GM19238 (cell line): Measurements from ENCODE around the gene VAMP4.

ENCODE experiments used
- DNase-seq: peaks from one replicate; pipeline ENCODE4 v3.0.0; 2011; ENCODE audit warnings: low spot score; ENCODE audit not compliant: insufficient read length

The VAMP4 gene, protein sequence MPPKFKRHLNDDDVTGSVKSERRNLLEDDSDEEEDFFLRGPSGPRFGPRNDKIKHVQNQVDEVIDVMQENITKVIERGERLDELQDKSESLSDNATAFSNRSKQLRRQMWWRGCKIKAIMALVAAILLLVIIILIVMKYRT

GRCh38 chr1:171741872-171742576, at the start of gene VAMP4:
Gene VAMP4 (minus strand): TSS chr1:171742065. CDS start chr1:171738414, 3,651 bp downstream.
- peak; percentile 61 for DNase-seq

DNA sequence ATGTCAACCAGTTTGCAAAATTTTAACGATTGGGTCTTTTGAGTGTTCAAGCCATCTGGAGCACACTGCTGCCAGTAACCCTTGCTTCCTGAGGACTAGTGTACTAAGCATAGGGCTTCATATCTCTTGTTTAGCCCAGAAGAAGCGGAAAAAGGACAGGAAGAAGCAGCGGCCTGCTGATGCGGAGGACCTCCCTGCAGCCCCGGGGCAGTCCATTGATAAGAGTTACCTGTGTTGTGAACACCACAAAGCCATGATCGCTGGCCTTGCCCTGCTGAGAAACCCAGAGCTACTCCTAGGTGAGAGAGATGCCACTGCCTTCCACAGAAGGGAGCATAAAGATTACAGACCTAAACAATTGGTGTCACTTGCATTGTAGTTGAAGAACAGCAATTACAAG, 48.5 kb upstream of the VAMP4 start:
- no peak for DNase-seq

DNA sequence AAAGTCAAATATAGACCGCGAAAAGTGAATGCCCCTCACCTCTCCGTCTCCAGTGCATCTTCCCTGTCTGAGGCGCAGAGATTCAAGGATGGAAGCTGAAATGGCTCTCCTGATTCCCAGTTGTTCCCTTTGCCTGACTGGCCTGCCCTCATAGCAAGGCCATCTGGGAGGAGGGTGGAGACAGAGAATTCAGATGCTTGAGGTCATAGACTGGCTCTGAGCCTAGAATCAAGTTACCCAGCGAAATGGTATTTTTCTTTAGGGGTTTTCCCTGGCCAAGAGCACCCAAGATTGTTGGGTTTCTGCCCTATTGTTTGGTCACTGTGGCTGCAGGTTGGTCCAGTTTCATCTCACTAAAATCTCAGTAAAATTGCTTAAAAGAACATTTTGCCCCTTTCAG, 46.8 kb upstream of the VAMP4 start:
- DNase-seq: no peak

DNA sequence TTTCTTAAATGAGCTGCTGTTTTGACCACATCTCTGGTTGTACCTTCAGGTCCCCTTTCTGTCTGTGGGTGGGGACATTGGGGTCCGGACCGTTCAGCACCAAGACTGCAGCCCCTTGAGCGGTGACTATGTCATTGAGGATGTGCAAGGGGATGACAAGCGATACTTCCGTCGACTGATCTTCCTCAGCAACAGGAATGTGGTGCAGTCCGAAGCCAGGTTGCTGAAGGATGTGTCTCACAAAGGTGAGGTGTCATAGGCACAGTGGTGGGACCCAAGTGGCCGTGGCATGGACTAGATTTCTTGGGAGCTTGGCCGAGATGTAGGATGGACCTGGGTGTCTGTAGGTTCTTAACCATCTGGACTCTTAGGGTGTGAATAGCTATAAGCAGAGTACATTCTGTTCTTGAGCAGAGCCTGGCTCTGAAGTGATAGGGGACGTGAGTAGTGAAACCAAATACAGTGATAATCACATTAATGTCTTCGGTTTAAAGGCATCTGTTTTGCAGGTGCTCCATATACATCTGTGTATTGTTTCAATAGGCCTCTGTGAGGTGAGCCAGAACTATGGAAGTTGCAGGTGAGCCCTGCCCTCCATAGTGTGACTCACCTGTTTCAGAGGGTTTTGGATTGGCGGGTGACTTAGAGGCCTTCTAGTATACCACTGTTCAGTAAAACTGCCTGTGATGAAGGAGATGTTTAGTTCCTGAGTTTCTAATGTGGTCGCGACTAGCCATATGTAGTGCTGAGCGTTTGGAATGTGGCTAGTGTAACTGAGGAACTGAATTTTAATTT, 46.0 kb upstream of the VAMP4 start:
- no peak for DNase-seq

DNA sequence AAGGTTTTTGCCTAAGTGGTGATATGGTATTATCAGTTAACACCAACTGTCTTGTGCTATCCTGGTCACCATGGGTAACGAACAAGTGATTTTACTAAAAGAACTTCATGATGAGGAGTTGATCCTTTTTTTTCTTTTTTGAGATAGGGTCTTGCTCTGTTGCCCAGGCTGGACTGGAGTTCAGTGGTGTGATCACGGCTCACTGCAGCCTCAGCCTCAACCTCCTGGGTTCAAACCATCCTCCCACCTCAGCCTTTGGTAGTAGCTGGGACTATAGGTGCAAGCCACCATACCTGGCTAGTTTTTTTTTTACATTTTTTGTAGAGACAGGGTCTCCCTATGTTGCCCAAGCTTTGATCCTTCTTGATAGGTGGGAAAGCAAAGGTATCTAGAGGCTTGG, 44.7 kb upstream of the VAMP4 start:
- no peak for DNase-seq

- DNase-seq: no peak
Observed at GRCh38 chr1:171785766-171786165, 43.9 kb upstream of the VAMP4 start.

GRCh38 chr1:171784784-171785183, 42.9 kb upstream of the VAMP4 start:
- no peak for DNase-seq

DNA sequence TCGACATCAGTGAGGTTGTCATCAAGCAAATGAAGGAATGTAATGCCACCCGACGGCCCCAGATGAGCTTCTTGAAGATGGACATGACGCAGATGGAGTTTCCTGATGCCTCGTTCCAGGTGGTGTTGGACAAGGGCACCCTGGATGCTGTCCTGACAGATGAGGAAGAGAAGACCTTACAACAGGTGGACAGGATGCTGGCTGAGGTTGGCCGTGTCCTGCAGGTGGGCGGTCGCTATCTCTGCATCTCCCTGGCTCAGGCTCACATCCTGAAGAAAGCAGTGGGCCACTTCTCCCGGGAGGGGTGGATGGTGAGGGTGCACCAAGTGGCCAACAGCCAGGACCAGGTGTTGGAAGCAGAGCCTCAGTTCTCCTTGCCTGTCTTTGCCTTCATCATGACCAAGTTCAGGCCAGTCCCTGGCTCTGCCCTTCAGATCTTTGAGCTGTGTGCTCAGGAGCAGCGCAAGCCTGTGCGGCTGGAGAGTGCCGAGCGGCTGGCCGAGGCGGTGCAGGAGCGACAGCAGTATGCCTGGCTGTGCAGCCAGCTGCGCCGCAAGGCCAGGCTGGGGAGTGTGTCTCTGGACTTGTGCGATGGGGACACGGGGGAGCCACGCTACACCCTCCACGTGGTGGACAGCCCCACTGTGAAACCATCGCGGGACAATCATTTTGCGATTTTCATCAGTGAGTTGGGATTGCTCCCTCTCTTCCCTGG, 42.1 kb upstream of the VAMP4 start:
- no peak for DNase-seq

DNA sequence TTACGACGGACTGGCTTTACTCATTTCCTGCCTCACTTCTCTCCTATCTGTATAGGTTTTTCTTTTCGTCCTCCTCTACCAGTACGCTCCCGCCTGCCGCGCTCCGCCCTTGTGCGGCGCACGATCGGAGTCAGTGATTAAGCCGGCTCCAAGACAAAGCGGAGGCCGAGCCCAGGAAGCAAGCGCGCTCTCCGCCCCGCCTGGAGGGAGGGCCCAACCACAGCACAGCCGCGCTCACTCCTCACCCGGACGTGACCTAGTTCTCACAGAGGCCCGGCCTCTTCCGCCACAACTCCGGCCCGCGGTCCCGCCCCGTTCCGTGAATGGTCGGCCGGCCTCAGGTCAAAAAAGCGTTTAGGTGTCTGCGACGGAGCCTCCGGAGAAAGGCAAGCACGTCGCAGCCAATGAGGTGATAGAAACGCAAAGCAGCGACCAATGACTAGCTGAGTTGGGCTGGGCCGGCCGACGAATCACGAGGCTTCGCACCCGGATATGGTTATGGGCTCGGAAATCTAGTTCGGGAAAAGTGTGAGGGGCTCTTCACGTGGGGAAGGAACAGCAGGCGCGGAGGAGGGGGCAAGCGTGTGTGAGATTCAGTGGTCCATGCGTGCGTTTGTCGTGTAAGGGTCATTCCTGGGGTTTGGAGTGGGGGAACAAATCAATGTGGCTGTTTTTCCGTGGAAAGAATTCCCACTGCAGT, 39.5 kb upstream of the VAMP4 start, which contains the start of gene METTL13:
Gene METTL13, plus strand, starts transcription at position 485 of the 700 bp plus-strand sequence. CDS start 308 bp downstream, outside the sequence.
- DNase-seq: peak; percentile 88

- no peak for DNase-seq
Observed at GRCh38 chr1:171780583-171781175, 38.8 kb upstream of the VAMP4 start.

DNA sequence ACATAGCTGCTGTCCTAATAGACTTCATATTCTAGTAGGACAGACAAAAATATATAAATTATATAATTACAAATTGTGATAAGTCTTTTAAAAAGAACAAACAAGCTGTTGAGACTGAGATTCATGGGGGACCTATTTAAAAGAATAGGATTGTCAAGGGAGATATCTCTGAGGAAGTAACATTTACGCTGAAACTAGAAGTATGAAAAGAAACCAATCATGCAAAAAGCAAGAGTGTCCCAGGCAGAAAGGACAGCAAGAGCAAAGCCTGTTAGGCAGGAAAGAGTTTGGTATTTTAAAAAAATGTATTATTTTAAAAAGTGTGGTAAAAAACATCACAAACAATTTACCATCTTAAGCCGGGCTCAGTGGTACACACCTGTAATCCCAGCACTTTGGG, 30.4 kb upstream of the VAMP4 start:
- DNase-seq: no peak

- DNase-seq: no peak
Observed at GRCh38 chr1:171769754-171770153, 27.9 kb upstream of the VAMP4 start.

GRCh38 chr1:171769171-171769570, 27.3 kb upstream of the VAMP4 start:
- DNase-seq: no peak

DNA sequence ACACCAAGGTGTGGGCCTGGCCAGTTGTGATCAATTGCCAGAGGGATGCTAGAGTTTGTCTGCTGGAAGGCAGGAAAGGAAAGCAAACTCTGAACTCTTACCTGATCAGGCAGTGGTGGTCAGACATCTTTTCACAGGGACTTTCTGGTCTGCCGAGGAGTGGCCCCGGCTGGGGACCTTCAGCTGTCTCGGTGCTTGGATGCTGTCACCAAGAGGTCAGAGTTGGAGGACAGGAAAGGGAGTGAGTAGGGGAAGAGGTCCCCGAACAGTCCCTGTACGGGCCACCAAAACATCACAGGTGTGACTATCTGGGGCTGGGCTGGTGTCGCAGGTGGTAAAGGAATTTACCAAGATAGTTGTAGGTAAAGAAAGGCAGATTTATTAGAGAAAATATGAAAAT, 21.9 kb upstream of the VAMP4 start:
- DNase-seq: no peak

GRCh38 chr1:171762143-171762563, 20.3 kb upstream of the VAMP4 start:
- no peak for DNase-seq

DNA sequence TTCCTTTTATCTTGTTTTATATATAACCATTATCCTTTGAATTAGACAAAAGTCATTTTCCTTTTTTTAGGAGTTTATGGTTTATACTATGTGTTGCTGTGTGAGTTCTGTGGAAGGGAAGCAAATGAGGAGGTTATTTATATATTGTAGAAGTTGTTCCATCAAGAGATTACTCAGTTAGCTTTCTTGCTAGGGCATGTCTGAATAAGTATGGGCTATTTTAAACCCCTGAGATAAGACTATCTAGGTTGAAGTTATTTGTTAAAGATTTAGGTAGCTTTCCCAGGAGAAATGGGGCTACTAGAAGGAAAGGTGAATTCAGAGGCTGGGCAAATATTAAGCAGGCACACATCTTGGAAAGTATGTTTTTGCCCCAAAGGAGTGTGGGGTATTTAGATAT, 16.1 kb upstream of the VAMP4 start:
- DNase-seq: no peak

GRCh38 chr1:171756856-171757255, 15.0 kb upstream of the VAMP4 start:
- DNase-seq: no peak

DNA sequence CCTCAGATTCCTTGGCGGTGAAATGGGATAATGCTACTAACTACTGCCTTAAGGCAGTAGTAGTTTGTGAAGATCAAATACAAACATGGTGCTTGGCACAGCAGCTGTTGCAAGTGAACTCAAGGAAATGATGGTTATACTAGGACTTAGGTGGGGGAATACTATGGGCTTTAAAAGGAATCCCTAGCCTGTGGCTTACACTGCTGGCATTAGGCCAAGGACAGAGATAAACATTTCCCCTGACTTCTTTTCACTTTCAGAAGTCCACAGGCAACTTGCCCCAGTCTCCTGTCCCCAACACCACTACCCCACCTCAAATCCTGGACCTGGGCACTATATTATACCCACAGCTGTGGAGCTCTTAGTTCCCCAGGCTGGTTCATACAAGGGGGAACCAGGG, 13.1 kb upstream of the VAMP4 start:
- DNase-seq: no peak

DNA sequence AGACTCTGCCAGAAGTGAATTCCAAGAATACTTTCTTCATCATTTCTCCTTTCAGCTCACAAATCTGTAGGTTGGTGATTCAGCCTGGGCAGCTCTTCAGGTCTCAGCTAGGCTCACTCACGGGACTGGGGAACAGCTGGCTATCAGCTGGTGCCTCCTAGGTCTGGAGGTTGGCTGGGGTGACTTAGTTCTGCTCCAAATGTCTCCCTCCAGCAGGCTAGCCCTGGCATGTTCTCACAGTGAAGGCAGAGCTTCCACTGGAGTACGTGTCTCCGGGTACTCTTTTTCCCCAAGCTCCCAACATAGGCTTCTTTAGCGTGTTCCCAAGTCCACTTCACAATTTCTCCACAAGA, 12.5 kb upstream of the VAMP4 start:
- DNase-seq: no peak

- DNase-seq: no peak
Observed at GRCh38 chr1:171753685-171754352, 12.0 kb upstream of the VAMP4 start.
